OCI-LY7 (cell line): ENCODE measurements around the gene NEB. TPM values are rescaled to one million over a fixed set of nuclear protein-coding genes. Genes with fewer than 3 reads are reported as not detected.
A peak's percentile ranks its signal among the peaks of the same experiment; 100 is the strongest.

Source experiments
- BruUV-seq: library from RNA; stranded (reverse); fragments of 400-500 nt; replicated peaks from 2 replicates; lab custom pipeline; 2021; lab: Mats Ljungman, UMichigan
- CTCF ChIA-PET: fragments of 300-600 bp; sonication (Branson Sonifier 250); formaldehyde crosslinking; loops from one replicate; lab custom pipeline; 2022; ENCODE audit warnings: antibody characterized with exemption; ENCODE audit not compliant: unreplicated experiment; lab: Charles Lee
- POLR2A ChIA-PET: fragments of 300-600 bp; sonication (Branson Sonifier 250); formaldehyde crosslinking; loops from one replicate; lab custom pipeline; 2022; ENCODE audit warnings: antibody characterized with exemption; lab: Charles Lee
- DNase-seq: peaks from one replicate; pipeline ENCODE4 v3.0.0-alpha.2; 2015; ENCODE audit warnings: low spot score
- H2AFZ ChIP-seq: fragments of 200-600 bp; sonication (generic), shearing (Covaris generic); 2 replicates; pipeline ENCODE4 v1.6.1; 2014; ENCODE audit warnings: mild to moderate bottlenecking, antibody characterized with exemption, low read length, moderate library complexity
- H3K27ac ChIP-seq: fragments of 200-600 bp; sonication (generic); 2 replicates; pipeline ENCODE4 v1.5.1; 2014; ENCODE audit warnings: mixed run types, low read depth, mild to moderate bottlenecking, moderate library complexity, low read length, inconsistent platforms; ENCODE audit not compliant: poor library complexity, severe bottlenecking
- H3K36me3 ChIP-seq: fragments of 200-600 bp; sonication (generic); 2 replicates; pipeline ENCODE4 v1.6.1; 2014; ENCODE audit warnings: mild to moderate bottlenecking, antibody characterized with exemption, low read length, moderate library complexity, mixed read lengths; ENCODE audit not compliant: insufficient read depth
- H3K4me1 ChIP-seq: fragments of 200-600 bp; sonication (generic); 2 replicates; pipeline ENCODE4 v1.5.1; 2014; ENCODE audit warnings: mild to moderate bottlenecking, low read length; ENCODE audit not compliant: insufficient read depth, poor library complexity, severe bottlenecking
- H3K4me2 ChIP-seq: fragments of 200-600 bp; sonication (generic); 2 replicates; pipeline ENCODE4 v1.6.1; 2014; ENCODE audit warnings: mild to moderate bottlenecking, low read length
- H3K4me3 ChIP-seq: fragments of 200-600 bp; sonication (generic); 2 replicates; pipeline ENCODE4 v1.5.1; 2014; ENCODE audit warnings: mild to moderate bottlenecking, low read depth, low read length; ENCODE audit not compliant: poor library complexity, severe bottlenecking
- H3K79me2 ChIP-seq: fragments of 200-600 bp; sonication (generic); 2 replicates; pipeline ENCODE4 v1.6.1; 2016; ENCODE audit warnings: low read depth, mild to moderate bottlenecking, low read length, moderate library complexity, mixed read lengths; ENCODE audit not compliant: insufficient read depth
- H3K9me2 ChIP-seq: fragments of 200-600 bp; sonication (generic); 2 replicates; pipeline ENCODE4 v1.6.1; 2016; ENCODE audit warnings: mild to moderate bottlenecking, low read length, mixed read lengths; ENCODE audit not compliant: insufficient read depth
- H3K9me3 ChIP-seq: fragments of 200-600 bp; sonication (generic); 2 replicates; pipeline ENCODE4 v1.6.1; 2014; ENCODE audit warnings: mild to moderate bottlenecking, mixed run types, low read length, mixed read lengths
- H4K20me1 ChIP-seq: fragments of 200-600 bp; sonication (generic); 2 replicates; pipeline ENCODE4 v1.6.1; 2014; ENCODE audit warnings: mild to moderate bottlenecking, antibody characterized with exemption, low read length, moderate library complexity, mixed read lengths; ENCODE audit not compliant: insufficient read depth
- EZH2phosphoT487 ChIP-seq: fragments of 200-600 bp; sonication (generic); IDR thresholded peaks from 2 replicates; pipeline ENCODE4 v1.6.1; 2018; ENCODE audit warnings: low read depth, borderline replicate concordance, mild to moderate bottlenecking, mixed run types, antibody characterized with exemption, low read length, moderate library complexity, mixed read lengths
- intact Hi-C: fragments of 100-400 bp; cut with micrococcal nuclease; formaldehyde crosslinking; loops from one replicate; pipeline ENCODE4 v1.10.0; 2022; ENCODE audit not compliant: unreplicated experiment
- total RNA-seq, 2 experiments: library from RNA; depleted of rRNA in 1 of 2; stranded (reverse); fragments of >200 nt in 1 of 2; shearing (Covaris generic) in 1 of 2; gene quantifications; 2 replicates each; pipeline ENCODE4 v1.2.3, GENCODE V29; 2014 to 2022
- TF ChIP-seq, protein P1 (sequence below): fragments of 200-600 bp; sonication (generic); conservative IDR thresholded peaks from 2 replicates; pipeline ENCODE4 v1.5.1; 2014; ENCODE audit warnings: mild to moderate bottlenecking, antibody characterized with exemption, low read length, moderate library complexity, mixed read lengths

The NEB gene
- total RNA-seq, 2 experiments from 2014 or later = 0.04 to 0.38 TPM

DNA sequence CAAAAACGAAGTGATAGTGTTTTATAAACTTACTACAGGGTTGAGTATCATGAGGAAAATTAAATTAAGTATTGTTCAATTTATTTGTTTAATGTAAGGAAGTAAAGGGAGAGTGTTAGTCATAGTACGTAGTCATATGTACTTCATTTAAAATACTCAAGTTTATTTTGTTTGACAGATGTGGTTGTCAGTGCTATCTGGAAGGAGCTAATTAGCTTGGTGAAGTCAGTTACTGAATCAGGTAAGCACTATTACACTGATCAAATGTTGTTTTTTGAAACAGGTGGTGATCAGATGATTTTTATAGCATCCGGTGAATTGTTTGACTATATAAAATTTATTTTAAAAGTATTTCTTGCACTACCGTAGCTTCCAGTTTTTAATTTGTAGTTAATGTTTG lies 295.8 kb downstream of the NEB start:
- no peaks in the 10 kb centered on the region for H3K9me3 ChIP-seq
- no peak overlapping the region for H2AFZ ChIP-seq
- intact Hi-C loops = no loop called here
- no peaks in the 10 kb centered on the region for H3K9me2 ChIP-seq
- TF ChIP-seq, protein P1, sequence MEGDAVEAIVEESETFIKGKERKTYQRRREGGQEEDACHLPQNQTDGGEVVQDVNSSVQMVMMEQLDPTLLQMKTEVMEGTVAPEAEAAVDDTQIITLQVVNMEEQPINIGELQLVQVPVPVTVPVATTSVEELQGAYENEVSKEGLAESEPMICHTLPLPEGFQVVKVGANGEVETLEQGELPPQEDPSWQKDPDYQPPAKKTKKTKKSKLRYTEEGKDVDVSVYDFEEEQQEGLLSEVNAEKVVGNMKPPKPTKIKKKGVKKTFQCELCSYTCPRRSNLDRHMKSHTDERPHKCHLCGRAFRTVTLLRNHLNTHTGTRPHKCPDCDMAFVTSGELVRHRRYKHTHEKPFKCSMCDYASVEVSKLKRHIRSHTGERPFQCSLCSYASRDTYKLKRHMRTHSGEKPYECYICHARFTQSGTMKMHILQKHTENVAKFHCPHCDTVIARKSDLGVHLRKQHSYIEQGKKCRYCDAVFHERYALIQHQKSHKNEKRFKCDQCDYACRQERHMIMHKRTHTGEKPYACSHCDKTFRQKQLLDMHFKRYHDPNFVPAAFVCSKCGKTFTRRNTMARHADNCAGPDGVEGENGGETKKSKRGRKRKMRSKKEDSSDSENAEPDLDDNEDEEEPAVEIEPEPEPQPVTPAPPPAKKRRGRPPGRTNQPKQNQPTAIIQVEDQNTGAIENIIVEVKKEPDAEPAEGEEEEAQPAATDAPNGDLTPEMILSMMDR = no peak
- TF ChIP-seq EZH2phosphoT487 = no peak
- H3K79me2 ChIP-seq = no peaks in the 10 kb centered on the region
- H3K4me3 ChIP-seq = no peak overlapping the region
- no peak overlapping the region for H3K27ac ChIP-seq
- no peaks in the 10 kb centered on the region for H3K4me1 ChIP-seq
- ChIA-PET CTCF (no interaction called here), POLR2A (interaction anchor here (1.0 to 1.5 kb wide), 2 partner anchors 13 kb away, joined by 4 to 8 read pairs; no protein-coding TSS in a partner anchor)
- H3K4me2 ChIP-seq = no peak overlapping the region
- DNase-seq = no peak
- BruUV-seq = no TSS peak
- peaks cover 10% of the 10 kb centered on the region; the same call in 1 of the 2 replicates for H4K20me1 ChIP-seq
- peaks cover 96% of the 10 kb centered on the region for H3K36me3 ChIP-seq

- Histone ChIP-seq H3K27ac (no peak overlapping the region), H2AFZ (no peak overlapping the region), H3K4me3 (no peak overlapping the region), H3K36me3 (peaks cover 95% of the 10 kb centered on the region), H3K4me1 (no peaks in the 10 kb centered on the region), H3K4me2 (no peak overlapping the region), H3K9me3 (no peaks in the 10 kb centered on the region), H3K79me2 (no peaks in the 10 kb centered on the region), H3K9me2 (no peaks in the 10 kb centered on the region), H4K20me1 (peaks cover 10% of the 10 kb centered on the region; the same call in 1 of the 2 replicates)
- intact Hi-C loops = no loop called here
- TF ChIP-seq, protein P1 = peak; percentile 85
- TF ChIP-seq EZH2phosphoT487 = no peak
- POLR2A ChIA-PET = interaction anchor here (0.5 to 1.5 kb wide), 3 partner anchors 12 to 17 kb away, joined by 4 to 8 read pairs (median 5); no protein-coding TSS in a partner anchor
- DNase-seq = peak; percentile 44
- BruUV-seq = no TSS peak
- CTCF ChIA-PET = no interaction called here
Observed at GRCh38 chr2:151437630-151438029, 296.6 kb downstream of the NEB start.

Other genes starting within 250 kb of the NEB start
- gene ARL5A, start 93.9 kb upstream of the NEB start, total RNA-seq (2014; rRNA removed; shearing (Covaris generic)) = 91.4 and 107 TPM in 2 replicates
- gene ARL5A, start 93.9 kb upstream of the NEB start, total RNA-seq (2022) = 78.1 and 78.6 TPM in 2 replicates